B cell (primary cell): Measurements from ENCODE around the gene OBP2B. TPM values are rescaled to one million over a fixed set of nuclear protein-coding genes. Genes with fewer than 3 reads are reported as not detected.

ENCODE experiments used
- ATAC-seq: fragments of 200-7000 bp; cut with Tn5 transposase; one replicate; pipeline ENCODE4 v1.10.0; 2021; ENCODE audit warnings: low read depth, mild to moderate bottlenecking, moderate number of reproducible peaks, moderate library complexity
- CTCF ChIA-PET: fragments of 350-600 bp; sonication (Branson Sonifier 250); formaldehyde crosslinking; loops from one replicate; lab custom pipeline; 2021; ENCODE audit warnings: antibody characterized with exemption, inconsistent platforms; lab: Charles Lee
- POLR2A ChIA-PET: fragments of 350-600 bp; sonication (Branson Sonifier 250); formaldehyde crosslinking; loops from one replicate; lab custom pipeline; 2021; ENCODE audit warnings: antibody characterized with exemption; lab: Charles Lee
- DNase-seq: peaks from one replicate; pipeline ENCODE4 v3.0.0; 2013
- H2AFZ ChIP-seq: 2 replicates; pipeline ENCODE4 v1.6.1; 2012; ENCODE audit warnings: mild to moderate bottlenecking, low read depth, low read length; ENCODE audit not compliant: insufficient read depth, poor library complexity, severe bottlenecking
- H3K27ac ChIP-seq, 2 donors: 1 replicate in 1 of 2; 2 replicates in 1 of 2; pipeline ENCODE4 v1.5.1; 2012 to 2013; ENCODE audit warnings: low read length in 2 of 2, mild to moderate bottlenecking in 2 of 2, moderate library complexity in 1 of 2
- H3K27me3 ChIP-seq, 4 experiments: fragments of 200-600 bp in 1 of 4; sonication (generic) in 1 of 4; replicated peaks in 1 of 4; 1 replicate in 2 of 4; 2 replicates in 2 of 4; pipeline versions ENCODE4 v1.6.1 to v1.7.0; 2013 to 2016; ENCODE audit warnings: low read length in 3 of 4, mild to moderate bottlenecking in 2 of 4, mixed read lengths in 1 of 4, moderate library complexity in 1 of 4; ENCODE audit not compliant: insufficient read depth in 4 of 4, control insufficient read depth in 3 of 4; ENCODE audit errors: control extremely low read depth in 1 of 4
- H3K36me3 ChIP-seq, 2 experiments: replicated peaks in 1 of 2; 1 replicate in 1 of 2; 2 replicates in 1 of 2; pipeline versions ENCODE4 v1.6.1 to v1.7.1; 2013; ENCODE audit warnings: low read length in 1 of 2; ENCODE audit not compliant: insufficient read depth in 2 of 2, control insufficient read depth in 1 of 2; ENCODE audit errors: control extremely low read depth in 1 of 2, extremely low read depth in 1 of 2
- H3K4me1 ChIP-seq, 2 donors: fragments of 200-600 bp in 1 of 2; sonication (generic) in 1 of 2; 1 replicate in 1 of 2; 2 replicates in 1 of 2; pipeline versions ENCODE4 v1.5.1 to v1.6.1; 2013 to 2017; ENCODE audit warnings: low read length in 2 of 2; ENCODE audit not compliant: control insufficient read depth in 2 of 2, insufficient read depth in 2 of 2
- H3K4me2 ChIP-seq: replicated peaks from 2 replicates; pipeline ENCODE3; 2012; ENCODE audit warnings: mild to moderate bottlenecking, low read depth, low read length; ENCODE audit not compliant: poor library complexity, severe bottlenecking
- H3K4me3 ChIP-seq, 5 experiments: fragments of 200-600 bp in 1 of 5; sonication (generic) in 1 of 5; 1 replicate in 3 of 5; 2 replicates in 2 of 5; pipeline versions ENCODE4 v1.5.1 to v1.7.0; 2011 to 2016; ENCODE audit warnings: low read length in 4 of 5, mild to moderate bottlenecking in 4 of 5, low read depth in 2 of 5, control low read depth in 1 of 5, moderate library complexity in 1 of 5; ENCODE audit not compliant: insufficient read depth in 1 of 5; ENCODE audit errors: control extremely low read depth in 1 of 5, extremely low read depth in 1 of 5
- H3K79me2 ChIP-seq: fragments of 200-600 bp; sonication (generic); one replicate; pipeline ENCODE4 v1.6.0; 2016; ENCODE audit warnings: low read length; ENCODE audit not compliant: control insufficient read depth, insufficient read depth
- H3K9ac ChIP-seq: fragments of 200-600 bp; sonication (generic); 2 replicates; pipeline ENCODE4 v1.6.1; 2017; ENCODE audit warnings: mild to moderate bottlenecking, low read length, moderate library complexity
- H3K9me3 ChIP-seq, 3 donors: one replicate each; pipeline versions ENCODE4 v1.6.1 to v1.7.1; 2013; ENCODE audit warnings: low read length in 2 of 3; ENCODE audit not compliant: control insufficient read depth in 2 of 3, insufficient read depth in 1 of 3; ENCODE audit errors: control extremely low read depth in 1 of 3
- H4K20me1 ChIP-seq: 2 replicates; pipeline ENCODE4 v1.6.0; 2012; ENCODE audit warnings: mild to moderate bottlenecking, low read length; ENCODE audit not compliant: insufficient read depth, control insufficient read depth, poor library complexity, severe bottlenecking
- H3K27ac Mint-ChIP-seq: one replicate; pipeline ENCODE4 v1.8.0; 2021; ENCODE audit warnings: mixed read lengths
- H3K27me3 Mint-ChIP-seq: one replicate; pipeline ENCODE4 v1.8.0; 2021; ENCODE audit warnings: mixed read lengths
- H3K4me1 Mint-ChIP-seq: one replicate; pipeline ENCODE4 v1.8.0; 2021; ENCODE audit warnings: mixed read lengths
- H3K4me3 Mint-ChIP-seq: one replicate; pipeline ENCODE4 v1.8.0; 2021; ENCODE audit warnings: mixed read lengths
- H3K9me3 Mint-ChIP-seq: one replicate; pipeline ENCODE4 v1.8.0; 2022; ENCODE audit warnings: mixed read lengths; ENCODE audit not compliant: insufficient read depth
- CTCF ChIP-seq: fragments of 200-600 bp; IDR thresholded peaks from one replicate; pipeline ENCODE4 v1.8.0; 2022; ENCODE audit warnings: antibody characterized with exemption, mild to moderate bottlenecking
- EZH2 ChIP-seq: IDR thresholded peaks from 2 replicates; pipeline ENCODE4 v1.6.1; 2012; ENCODE audit warnings: borderline replicate concordance, low read depth, mild to moderate bottlenecking, moderate library complexity, low read length; ENCODE audit not compliant: insufficient read depth, poor library complexity, severe bottlenecking
- WGBS: methylation state at CpG from one replicate; pipeline ENCODE4 v1.1.5; 2013; ENCODE audit warnings: missing lambda C conversion rate; ENCODE audit not compliant: insufficient coverage; 5-methylcytosine and 5-hydroxymethylcytosine counted together
- intact Hi-C: fragments of 100-400 bp; cut with micrococcal nuclease; formaldehyde crosslinking; loops from one replicate; pipeline ENCODE4 v1.10.0; 2022
- polyA plus RNA-seq: library from polyadenylated mRNA; depleted of rRNA; stranded (reverse); fragments of >200 nt; gene quantifications from 2 replicates; pipeline ENCODE4 v1.2.3, GENCODE V29; 2012
- total RNA-seq, 2 donors: library from RNA; stranded (reverse); fragments of 120-200 nt in 1 of 2; gene quantifications; 1 replicate in 1 of 2; 2 replicates in 1 of 2; pipeline versions ENCODE4 v1.2.3 to v1.2.4, GENCODE V29; 2013 to 2022

Gene OBP2B
- total and polyA plus RNA-seq, 2 donors (not counting 1 experiment from before 2014, with no cell fraction given) = not detected

GRCh38 chr9:133186736-133187135, 22.3 kb downstream of the OBP2B start:
- Mint-ChIP-seq H3K4me1 (peaks cover 8% of the 10 kb centered on the region), H3K9me3 (no peaks in the 10 kb centered on the region), H3K27me3 (peaks cover 29% of the 10 kb centered on the region), H3K4me3 (no peak overlapping the region), H3K27ac (no peak overlapping the region)
- H3K9me3 ChIP-seq = peaks cover 0 to 10% (median 0%) of the 10 kb centered on the region in 3 donors
- 96% methylated on average over 6 of the region's 6 CpGs for WGBS
- intact Hi-C loops = loop anchor here (1.0 to 10.0 kb wide), 2 partner anchors 168 to 300 kb away; partner anchors contain the start of genes SURF1 and SURF2
- ChIA-PET CTCF (interaction anchor here (0.6 to 11.8 kb wide), 23 partner anchors 10 to 538 kb away, joined by 3 to 144 read pairs (median 4); partner anchors contain the start of genes CACFD1, SURF1 and SURF2), POLR2A (no interaction called here)
- H3K36me3 ChIP-seq = no peaks in the 10 kb centered on the region
- H3K4me2 ChIP-seq = no peak overlapping the region
- no peaks in the 10 kb centered on the region for H3K79me2 ChIP-seq
- peaks cover 8 to 12% of the 10 kb centered on the region in 2 donors for H3K4me1 ChIP-seq
- H2AFZ ChIP-seq = no peak overlapping the region
- H4K20me1 ChIP-seq = no peaks in the 10 kb centered on the region
- TF ChIP-seq EZH2 (no peak), CTCF (no peak)
- no peak overlapping the region for H3K9ac ChIP-seq
- H3K27me3 ChIP-seq = peaks cover 0 to 18% (median 4%) of the 10 kb centered on the region in 4 experiments
- DNase-seq (no peak), ATAC-seq (no peak)
- no peak overlapping the region for H3K4me3 ChIP-seq
- H3K27ac ChIP-seq = no peak overlapping the region

- no peak overlapping the region for H3K27ac Mint-ChIP-seq
- Histone ChIP-seq H3K79me2 (no peaks in the 10 kb centered on the region), H4K20me1 (no peaks in the 10 kb centered on the region), H3K4me1 (peaks cover 8 to 12% of the 10 kb centered on the region in 2 donors), H3K27me3 (peaks cover 0 to 18% (median 4%) of the 10 kb centered on the region in 4 experiments), H3K4me2 (no peak overlapping the region), H3K4me3 (no peak overlapping the region), H3K36me3 (no peaks in the 10 kb centered on the region), H3K27ac (no peak overlapping the region), H2AFZ (no peak overlapping the region), H3K9ac (no peak overlapping the region), H3K9me3 (peaks cover 0 to 10% (median 0%) of the 10 kb centered on the region in 3 donors)
- peak; percentile 43 for TF ChIP-seq CTCF
- no peak for TF ChIP-seq EZH2
- peaks cover 8% of the 10 kb centered on the region for H3K4me1 Mint-ChIP-seq
- intact Hi-C loops = loop anchor here (10.0 kb wide), 1 partner anchor 170 kb away; the partner anchor contains the start of genes SURF1 and SURF2
- peaks cover 30% of the 10 kb centered on the region for H3K27me3 Mint-ChIP-seq
- CTCF ChIA-PET = interaction anchor here (1.1 to 11.8 kb wide), 9 partner anchors 10 to 302 kb away, joined by 3 to 144 read pairs (median 6); no protein-coding TSS in a partner anchor
- ATAC-seq = no peak
- H3K4me3 Mint-ChIP-seq = no peak overlapping the region
- no CpG with 5 or more reads among the region's 8 CpGs for WGBS
- POLR2A ChIA-PET = no interaction called here
- DNase-seq = peak; percentile 58
- H3K9me3 Mint-ChIP-seq = no peaks in the 10 kb centered on the region
These were observed 24.1 kb downstream of the OBP2B start for GRCh38 chr9:133184971-133185370.
